Measurements from ENCODE around the gene RXRA.
A peak's percentile ranks its signal among the peaks of the same experiment; 100 is the strongest.

RXRA gene

GRCh38 chr9:134443174-134444037 lies 117.2 kb downstream of the RXRA start (continued):
- no peak for TF ChIP-seq PRDM2 (tag by site-specific recombination; IDR thresholded peaks at IDR 0.05; ENCODE audit: borderline replicate concordance)
- TF ChIP-seq IKZF3 (tag by site-specific recombination; IDR thresholded peaks at IDR 0.05): peak; percentile 57; the same call in 1 of the 2 replicates
- TF ChIP-seq ZNF394 (tag by site-specific recombination; IDR thresholded peaks at IDR 0.05; ENCODE audit: borderline replicate concordance): peak; percentile 81
- peak; percentile 90 for TF ChIP-seq ZNF660 (tag by site-specific recombination; IDR thresholded peaks at IDR 0.05)
- peak; percentile 66 for TF ChIP-seq ZBTB48 (tag by site-specific recombination; IDR thresholded peaks at IDR 0.05)
- TF ChIP-seq ZNF16 (tag by site-specific recombination; IDR thresholded peaks at IDR 0.05; ENCODE audit: low read depth): no peak
- peak; percentile 46 for TF ChIP-seq SP7 (tag by site-specific recombination; IDR thresholded peaks at IDR 0.05)
- peak; percentile 56; the same call in 1 of the 2 replicates for TF ChIP-seq KLF8 (tag by site-specific recombination; IDR thresholded peaks at IDR 0.05)
- TF ChIP-seq ZNF2 (tag by site-specific recombination; IDR thresholded peaks at IDR 0.05): peak; percentile 86
- TF ChIP-seq PRDM6 (tag by site-specific recombination; IDR thresholded peaks at IDR 0.05): no peak
- peak; percentile 58; the same call in 1 of the 2 replicates for TF ChIP-seq ZNF692 (tag by site-specific recombination; IDR thresholded peaks at IDR 0.05)
- TF ChIP-seq ZNF639 (tag by site-specific recombination; IDR thresholded peaks at IDR 0.05): peak; percentile 64; the same call in 1 of the 2 replicates
- TF ChIP-seq OSR2 (tag by site-specific recombination; IDR thresholded peaks at IDR 0.05): peak; percentile 89
- TF ChIP-seq GLIS1 (tag by site-specific recombination; IDR thresholded peaks at IDR 0.05): peak; percentile 63
- peak; percentile 63 for TF ChIP-seq ZFP37 (tag by site-specific recombination; IDR thresholded peaks at IDR 0.05)
- TF ChIP-seq GLIS2 (tag by site-specific recombination; IDR thresholded peaks at IDR 0.05): peak; percentile 57
- peak; percentile 68 for TF ChIP-seq ZNF423 (tag by site-specific recombination; IDR thresholded peaks at IDR 0.05)
- TF ChIP-seq, protein P1, sequence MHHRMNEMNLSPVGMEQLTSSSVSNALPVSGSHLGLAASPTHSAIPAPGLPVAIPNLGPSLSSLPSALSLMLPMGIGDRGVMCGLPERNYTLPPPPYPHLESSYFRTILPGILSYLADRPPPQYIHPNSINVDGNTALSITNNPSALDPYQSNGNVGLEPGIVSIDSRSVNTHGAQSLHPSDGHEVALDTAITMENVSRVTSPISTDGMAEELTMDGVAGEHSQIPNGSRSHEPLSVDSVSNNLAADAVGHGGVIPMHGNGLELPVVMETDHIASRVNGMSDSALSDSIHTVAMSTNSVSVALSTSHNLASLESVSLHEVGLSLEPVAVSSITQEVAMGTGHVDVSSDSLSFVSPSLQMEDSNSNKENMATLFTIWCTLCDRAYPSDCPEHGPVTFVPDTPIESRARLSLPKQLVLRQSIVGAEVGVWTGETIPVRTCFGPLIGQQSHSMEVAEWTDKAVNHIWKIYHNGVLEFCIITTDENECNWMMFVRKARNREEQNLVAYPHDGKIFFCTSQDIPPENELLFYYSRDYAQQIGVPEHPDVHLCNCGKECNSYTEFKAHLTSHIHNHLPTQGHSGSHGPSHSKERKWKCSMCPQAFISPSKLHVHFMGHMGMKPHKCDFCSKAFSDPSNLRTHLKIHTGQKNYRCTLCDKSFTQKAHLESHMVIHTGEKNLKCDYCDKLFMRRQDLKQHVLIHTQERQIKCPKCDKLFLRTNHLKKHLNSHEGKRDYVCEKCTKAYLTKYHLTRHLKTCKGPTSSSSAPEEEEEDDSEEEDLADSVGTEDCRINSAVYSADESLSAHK (tag by site-specific recombination; IDR thresholded peaks at IDR 0.05): no peak
- peak; percentile 76; the same call in 1 of the 2 replicates for TF ChIP-seq ZSCAN30 (tag by site-specific recombination; IDR thresholded peaks at IDR 0.05)
- no peak for TF ChIP-seq ZNF19 (tag by site-specific recombination; IDR thresholded peaks at IDR 0.05; ENCODE audit: low read depth)

Data from HEK293 (cell line).